Hematopoietic multipotent progenitor cell treated with erythropoietin and hydrocortisone succinate and interleukin-3 and kit ligand, for 8 days (in vitro differentiated cells): Measurements from ENCODE around the gene GRIN2C.

Experiments
- DNase-seq: peaks from one replicate; pipeline ENCODE4 v3.0.0-alpha.2; 2015

The GRIN2C gene

GRCh38 chr17:74863420-74864296 is 4.0 kb upstream of the GRIN2C start:
- no peak for DNase-seq

GRCh38 chr17:74862919-74863318 is 3.2 kb upstream of the GRIN2C start:
- no peak for DNase-seq

GRCh38 chr17:74862108-74862901 is 2.6 kb upstream of the GRIN2C start:
- peak; percentile 74 for DNase-seq

DNA sequence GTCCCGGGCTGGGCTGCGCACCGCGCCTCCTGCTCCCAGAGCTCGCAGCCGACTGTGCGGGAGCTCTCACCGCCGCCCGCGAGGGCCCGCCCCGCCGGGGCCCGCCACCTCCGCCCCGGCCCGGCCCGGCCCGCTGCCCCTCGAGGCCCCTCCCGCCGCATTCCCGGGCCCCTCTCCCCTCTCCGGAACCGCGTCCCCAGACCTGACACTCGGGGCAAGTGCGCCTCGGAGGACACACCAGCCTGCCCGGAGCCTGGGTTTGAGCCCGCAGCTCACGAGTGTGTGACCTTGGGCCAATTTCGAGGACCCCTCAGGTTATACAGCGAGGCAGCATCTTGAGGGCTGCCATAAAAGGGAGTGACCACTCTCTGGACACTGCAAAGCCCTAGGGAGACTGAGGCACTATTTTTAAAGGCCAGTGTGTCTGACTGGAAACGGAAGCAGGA is 2.0 kb upstream of the GRIN2C start:
- DNase-seq, result no peak

- no peak for DNase-seq
These were observed 1.4 kb upstream of the GRIN2C start for GRCh38 chr17:74860872-74861661.

DNA sequence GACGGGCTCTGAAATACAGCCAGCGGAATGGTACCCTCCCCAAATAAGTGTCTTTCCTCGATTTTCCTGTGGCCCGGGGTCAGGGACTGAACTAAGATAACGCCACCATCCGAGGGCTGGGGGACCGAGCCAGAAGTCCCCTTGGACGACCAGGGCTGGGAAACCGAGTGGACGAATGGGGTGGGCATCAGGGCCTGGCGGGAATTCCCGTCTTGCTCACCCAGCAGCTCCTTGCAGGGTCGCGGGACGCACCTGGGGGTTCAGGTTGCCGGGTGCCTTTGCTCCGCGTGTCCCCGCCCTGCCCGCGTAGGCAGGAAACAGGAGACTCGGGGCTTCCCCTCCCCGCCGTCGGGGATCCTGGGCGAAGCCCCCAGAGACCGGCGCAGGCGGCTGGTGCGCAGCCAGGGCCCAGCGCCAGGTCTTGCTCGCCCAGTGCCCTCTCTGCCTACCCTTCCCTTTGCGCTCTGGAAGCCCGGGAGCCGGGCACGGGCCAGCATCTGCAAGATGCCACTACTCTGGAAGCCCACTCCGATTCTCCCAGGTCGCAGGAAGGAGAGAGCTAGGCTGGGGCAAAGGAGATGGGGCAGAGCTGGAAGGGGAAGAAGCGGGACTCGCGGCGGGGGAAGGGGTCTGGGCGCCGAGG is 665 bp upstream of the GRIN2C start:
- DNase-seq, result no peak

DNA sequence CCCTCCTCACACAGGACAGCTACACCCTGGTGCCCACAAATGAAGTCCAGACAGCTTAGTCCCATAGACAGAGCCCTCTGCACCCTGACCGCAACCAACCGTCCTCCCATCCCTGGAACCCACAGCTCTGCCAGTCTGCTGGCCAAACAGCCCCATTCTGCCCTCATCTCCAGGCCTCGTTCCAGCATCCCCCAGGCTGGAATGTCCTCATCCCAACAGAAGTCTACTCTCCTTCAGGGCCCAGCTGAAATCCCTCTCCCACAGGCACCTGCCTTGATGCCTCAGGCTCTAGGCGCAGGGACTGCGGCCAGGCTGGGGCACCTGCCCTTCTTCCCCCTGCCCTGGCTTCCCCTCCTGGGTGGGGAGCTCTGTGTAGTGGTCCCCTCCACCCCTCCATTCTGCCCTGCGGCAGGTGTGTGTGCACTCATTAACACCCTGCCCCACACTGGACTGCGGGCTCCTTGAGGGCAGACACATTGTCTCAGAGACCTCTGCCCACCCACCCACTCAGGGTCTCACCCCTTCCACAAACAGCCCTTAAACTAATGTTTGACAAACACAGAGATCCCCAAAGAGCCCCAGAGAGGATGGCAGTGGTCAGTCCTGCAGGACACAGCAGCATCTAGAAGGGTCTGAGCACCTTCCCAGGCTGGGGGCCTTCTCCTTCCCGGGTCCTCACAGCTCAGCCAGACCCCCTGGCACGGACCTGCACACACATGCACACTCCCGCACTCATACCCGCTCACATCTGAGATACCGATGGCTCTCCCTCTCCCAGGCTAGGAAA is 820 bp downstream of the GRIN2C start:
- no peak for DNase-seq

DNA sequence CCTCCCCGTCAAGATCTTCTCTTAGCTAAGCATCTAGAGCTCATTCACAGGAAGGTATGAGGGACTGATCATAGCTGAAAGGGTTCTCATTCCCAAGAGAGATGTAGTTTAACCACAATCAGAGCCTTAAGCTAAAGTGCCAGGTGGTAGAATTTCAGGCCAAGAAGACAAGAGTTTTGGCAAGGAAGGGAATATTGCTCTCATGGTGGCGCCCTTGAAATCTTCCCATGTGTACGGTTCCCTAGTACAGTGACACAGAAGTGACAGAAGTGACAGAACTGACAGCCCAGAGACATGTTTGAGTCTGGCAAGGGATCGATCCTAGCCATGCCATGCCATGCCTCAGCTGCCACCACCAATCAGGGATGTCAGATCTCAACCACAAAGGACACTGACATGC is 2.5 kb downstream of the GRIN2C start:
- DNase-seq, result no peak

DNA sequence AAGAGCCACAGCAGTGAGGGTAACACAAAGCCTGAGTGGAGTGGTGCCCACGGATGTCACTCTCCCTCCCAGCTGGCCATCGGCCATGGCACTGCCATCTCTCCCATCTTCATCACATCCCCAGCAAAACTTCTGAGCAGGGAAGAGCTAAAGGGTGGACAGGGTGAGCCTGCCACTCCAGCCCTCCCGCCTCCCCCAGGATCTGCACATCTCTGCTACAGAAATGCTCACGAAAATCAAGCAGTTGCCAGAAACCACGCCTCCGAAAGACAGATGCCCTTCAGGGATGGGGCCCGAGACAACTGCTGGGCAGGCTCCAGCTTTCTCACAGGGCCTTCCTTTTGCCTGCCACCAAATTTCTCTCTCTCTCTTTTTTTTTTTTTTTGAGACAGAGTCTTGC is 3.6 kb downstream of the GRIN2C start:
- no peak for DNase-seq

- no peak for DNase-seq
These were observed 4.4 kb downstream of the GRIN2C start for GRCh38 chr17:74855323-74855722.

DNA sequence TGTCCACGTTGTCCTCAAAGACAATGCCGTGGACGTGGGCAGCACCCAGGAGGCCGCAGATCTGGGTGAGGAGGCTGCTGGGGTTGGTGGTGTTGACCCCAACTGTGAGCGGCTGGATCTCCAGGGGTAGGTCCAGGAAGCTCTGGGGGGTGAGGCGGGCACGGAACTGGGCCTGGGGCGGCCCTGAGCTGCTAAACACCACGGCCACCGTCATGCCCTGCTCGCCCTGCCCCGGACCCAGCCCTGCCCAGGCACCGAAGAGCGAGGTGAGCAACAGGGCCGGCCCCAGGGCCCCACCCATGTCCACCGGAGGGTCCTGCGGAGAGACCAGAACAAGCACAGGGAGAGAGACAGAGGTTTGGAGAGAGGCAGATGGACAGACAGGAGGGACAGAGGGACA is 4.9 kb downstream of the GRIN2C start:
- DNase-seq, result no peak

DNA sequence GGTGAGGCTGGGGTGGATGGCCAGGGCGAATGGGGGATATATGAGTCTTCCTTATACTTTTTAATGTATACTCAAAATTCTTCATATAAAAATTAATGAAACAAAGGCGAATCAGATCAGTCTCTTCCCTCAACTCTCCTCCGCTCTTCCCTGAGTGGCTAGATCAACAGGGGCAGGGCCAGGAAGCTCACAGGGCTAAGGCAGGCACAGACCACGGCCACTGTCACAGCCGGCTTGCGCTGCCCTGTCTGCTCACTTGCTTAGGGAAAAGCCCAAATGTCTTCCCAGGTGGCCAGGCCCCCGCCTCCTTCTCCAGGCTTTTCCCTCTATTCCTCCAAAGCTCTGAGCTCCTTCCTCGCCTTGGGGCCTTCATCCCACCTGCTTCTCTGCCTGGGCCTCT is 6.0 kb downstream of the GRIN2C start:
- DNase-seq, result no peak

DNA sequence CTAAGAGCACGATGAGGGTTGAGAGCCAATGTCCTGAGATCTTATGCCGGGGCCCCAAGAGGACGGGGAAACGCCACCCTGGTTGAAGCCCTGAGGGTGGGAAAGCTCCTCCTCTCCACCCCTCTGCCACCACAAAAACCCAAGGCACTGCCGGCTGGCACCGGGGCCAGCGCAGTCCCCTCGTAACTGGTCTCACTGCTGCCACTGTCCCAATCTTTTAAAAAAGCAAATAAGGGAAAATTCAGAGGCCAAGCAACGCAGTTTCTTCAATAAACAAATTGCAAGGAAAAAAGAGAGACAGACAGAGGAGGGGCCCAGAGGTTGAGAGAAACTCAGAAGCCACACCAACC is 6.7 kb downstream of the GRIN2C start:
- DNase-seq, result no peak

GRCh38 chr17:74852237-74853047 is 7.2 kb downstream of the GRIN2C start:
- peak; percentile 32 for DNase-seq

- no peak for DNase-seq
These were observed 8.0 kb downstream of the GRIN2C start for GRCh38 chr17:74851612-74852236.

GRCh38 chr17:74850914-74851313 is 8.8 kb downstream of the GRIN2C start:
- DNase-seq, result no peak

DNA sequence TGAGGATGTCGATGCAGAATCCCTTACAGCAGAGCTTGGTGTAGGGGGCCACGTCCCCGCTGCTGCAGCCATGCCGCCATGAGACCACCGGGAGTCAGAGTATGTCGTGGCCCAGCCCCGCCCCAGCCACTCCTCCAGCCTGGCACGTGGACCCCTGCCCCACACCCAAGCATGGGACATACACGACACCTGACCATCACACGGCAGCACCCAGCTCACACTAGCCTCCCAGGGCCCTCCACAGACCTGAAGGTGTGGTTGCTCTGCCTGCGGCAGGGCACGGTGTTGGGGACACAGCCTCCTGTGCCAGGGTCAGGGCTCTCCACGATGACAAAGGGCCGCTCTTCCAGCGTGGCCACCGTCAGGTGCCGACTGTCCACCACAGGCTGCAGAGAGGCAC is 9.4 kb downstream of the GRIN2C start:
- no peak for DNase-seq

GRCh38 chr17:74848656-74849399 is 10.9 kb downstream of the GRIN2C start:
- DNase-seq, result no peak

- DNase-seq, result no peak
These were observed 13.1 kb downstream of the GRIN2C start for GRCh38 chr17:74846621-74847020.

- no peak for DNase-seq
These were observed 16.4 kb downstream of the GRIN2C start for GRCh38 chr17:74843352-74843627.
